Stimulated activated CD8-positive, alpha-beta memory T cell treated with anti-CD3 and anti-CD28 coated beads, Interleukin-12 subunit alpha, Interleukin-12 subunit beta, amount 100 ng/mL, for 1 hour (primary cell): Measurements from ENCODE around the gene SEC11A.
"Not testable (repeated sequence)": the region's sequence is repeated elsewhere in the genome, so short reads cannot be mapped to it uniquely, and the experiment has no call there.

Experiments used
- DNase-seq: peaks from one replicate; pipeline ENCODE4 v3.0.0-alpha.2; 2020; ENCODE audit warnings: low read depth

The SEC11A gene

GRCh38 chr15:84641871-84642270, 74.1 kb downstream of the SEC11A start:
- DNase-seq = not testable (repeated sequence)

GRCh38 chr15:84638103-84638502, 77.8 kb downstream of the SEC11A start:
- no peak for DNase-seq

GRCh38 chr15:84634228-84634837, 81.6 kb downstream of the SEC11A start:
- no peak for DNase-seq

- DNase-seq = peak; percentile 33
Observed at GRCh38 chr15:84633311-84634227, 82.4 kb downstream of the SEC11A start.

- no peak for DNase-seq
Observed at GRCh38 chr15:84631706-84632272, 84.2 kb downstream of the SEC11A start.

- DNase-seq = no peak
Observed at GRCh38 chr15:84629033-84629432, 86.9 kb downstream of the SEC11A start.

- DNase-seq = no peak
Observed at GRCh38 chr15:84625123-84625522, 90.8 kb downstream of the SEC11A start.

- DNase-seq = no peak
Observed at GRCh38 chr15:84624359-84624758, 91.6 kb downstream of the SEC11A start.

GRCh38 chr15:84621358-84621979, 94.5 kb downstream of the SEC11A start:
- no peak for DNase-seq

- no peak for DNase-seq
Observed at GRCh38 chr15:84620626-84621025, 95.3 kb downstream of the SEC11A start.
